GM18951 (cell line): ENCODE measurements around the gene KAT5.
"Not testable (repeated sequence)": the region's sequence is repeated elsewhere in the genome, so short reads cannot be mapped to it uniquely, and the experiment has no call there.

Experiments used
- POLR2A ChIP-seq: IDR thresholded peaks from 4 replicates; pipeline ENCODE4 v1.6.1; 2011; ENCODE audit warnings: mild to moderate bottlenecking; ENCODE audit not compliant: insufficient read length, insufficient read depth; ENCODE audit errors: extremely low read depth
- in situ Hi-C: fragments of 300-500 bp; cut with MboI; formaldehyde crosslinking; loops from one replicate; pipeline ENCODE4 v1.12.0; 2022; ENCODE audit warnings: low sequenced_read_pairs, mixed read lengths, inconsistent platforms; ENCODE audit not compliant: unreplicated experiment

Gene KAT5

DNA sequence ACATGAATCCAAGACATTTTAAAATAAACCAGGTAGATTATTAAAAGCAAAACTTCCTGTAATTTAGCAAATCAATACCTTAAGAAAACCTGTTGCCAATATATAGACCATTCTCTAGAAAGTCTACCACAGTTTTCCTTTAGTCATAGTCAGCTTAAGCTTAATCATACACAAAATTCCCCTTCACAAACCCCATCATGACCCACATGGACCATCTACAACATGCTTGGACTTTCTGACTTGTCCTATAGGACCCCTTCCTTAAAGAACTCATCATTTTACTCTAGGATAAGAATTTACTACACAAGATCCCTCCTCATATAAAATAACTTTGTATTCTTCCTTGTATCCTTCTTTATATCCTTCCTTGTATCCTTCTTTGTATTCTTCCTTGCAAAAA lies 24.8 kb downstream of the KAT5 start:
- no peak for TF ChIP-seq POLR2A
- in situ Hi-C loops: no loop called here

- TF ChIP-seq POLR2A: no peak
- in situ Hi-C loops: no loop called here
Observed at GRCh38 chr11:65739022-65739421, 27.0 kb downstream of the KAT5 start.

- in situ Hi-C loops: no loop called here
- no peak for TF ChIP-seq POLR2A
Observed at GRCh38 chr11:65741185-65741584, 29.1 kb downstream of the KAT5 start.

GRCh38 chr11:65742353-65742752 lies 30.3 kb downstream of the KAT5 start:
- in situ Hi-C loops: no loop called here

GRCh38 chr11:65743681-65744025 lies 31.6 kb downstream of the KAT5 start:
- in situ Hi-C loops: no loop called here
- TF ChIP-seq POLR2A: no peak

More at GRCh38 chr11:65742353-65742752, 30.3 kb downstream of the KAT5 start:
- TF ChIP-seq POLR2A: no peak

DNA sequence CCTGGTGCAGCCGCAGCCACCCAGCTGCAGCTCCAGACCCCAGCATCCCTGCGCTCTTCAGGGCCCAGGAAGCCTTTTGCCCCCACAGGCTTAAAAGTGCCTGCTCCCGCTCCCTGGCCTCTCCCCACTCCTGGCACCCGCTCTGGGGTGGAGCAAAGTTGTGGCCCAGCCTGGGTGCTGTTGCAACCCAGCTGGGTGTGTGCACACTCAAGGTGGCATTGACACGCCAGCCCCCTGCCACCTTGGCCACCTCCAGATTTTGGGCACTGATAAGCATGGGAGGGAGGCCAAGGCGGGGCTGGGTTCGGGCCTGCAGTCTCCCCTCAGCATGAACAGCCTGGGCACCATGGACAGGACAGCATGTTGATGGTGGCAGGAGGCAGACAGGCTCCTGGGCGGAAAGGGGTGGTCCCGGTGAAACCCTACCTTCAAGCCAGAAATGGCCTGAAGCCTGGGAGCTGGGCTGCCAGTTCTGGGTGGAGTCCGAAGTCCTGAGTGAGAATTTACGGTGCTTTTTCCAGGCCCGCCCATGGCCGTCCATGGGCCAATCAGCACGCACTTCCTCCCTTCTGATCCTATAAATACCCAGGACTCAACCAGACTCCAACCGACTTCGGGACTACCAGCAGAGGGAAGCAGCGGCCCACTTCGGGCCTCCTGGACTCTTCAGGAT lies 32.1 kb downstream of the KAT5 start:
- in situ Hi-C loops: no loop called here
- TF ChIP-seq POLR2A: no peak

DNA sequence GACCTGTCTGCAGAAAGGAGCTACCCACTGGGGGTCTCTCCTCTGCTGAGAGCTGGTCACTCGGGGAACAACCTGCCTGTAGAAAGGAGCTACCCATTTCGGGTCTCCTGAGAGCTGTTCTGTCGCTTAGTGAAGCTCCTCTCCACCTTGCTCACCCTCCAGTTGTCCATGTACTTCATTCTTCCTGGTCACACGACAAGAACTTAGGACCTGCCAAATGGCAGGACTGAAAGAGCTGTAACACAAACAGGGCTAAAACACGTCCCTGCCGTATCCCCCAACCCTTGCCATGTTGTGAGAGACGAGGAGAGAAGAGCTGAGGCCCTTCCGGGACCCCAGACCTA lies 32.6 kb downstream of the KAT5 start:
- TF ChIP-seq POLR2A: no peak
- in situ Hi-C loops: no loop called here

DNA sequence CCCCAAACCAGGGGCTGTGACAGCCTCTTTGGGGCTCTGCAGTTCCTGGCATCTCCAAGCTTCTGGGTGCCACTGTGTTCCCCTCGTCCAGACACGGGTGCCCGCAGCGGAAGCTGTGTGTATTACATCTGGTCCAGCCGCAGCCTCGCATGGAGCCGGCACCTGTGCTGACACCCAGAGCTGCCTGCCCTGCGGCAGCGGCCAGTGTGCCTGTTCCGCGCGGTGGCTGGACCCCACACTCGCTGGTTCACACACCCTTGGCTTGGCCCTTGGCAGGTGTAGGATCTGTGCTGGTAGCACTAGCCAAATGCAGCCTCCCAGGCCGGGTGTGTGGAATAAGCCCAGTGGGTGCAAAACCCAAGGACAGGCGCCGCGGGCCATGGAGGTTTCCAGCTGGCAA lies 33.0 kb downstream of the KAT5 start:
- in situ Hi-C loops: no loop called here
- TF ChIP-seq POLR2A: no peak

DNA sequence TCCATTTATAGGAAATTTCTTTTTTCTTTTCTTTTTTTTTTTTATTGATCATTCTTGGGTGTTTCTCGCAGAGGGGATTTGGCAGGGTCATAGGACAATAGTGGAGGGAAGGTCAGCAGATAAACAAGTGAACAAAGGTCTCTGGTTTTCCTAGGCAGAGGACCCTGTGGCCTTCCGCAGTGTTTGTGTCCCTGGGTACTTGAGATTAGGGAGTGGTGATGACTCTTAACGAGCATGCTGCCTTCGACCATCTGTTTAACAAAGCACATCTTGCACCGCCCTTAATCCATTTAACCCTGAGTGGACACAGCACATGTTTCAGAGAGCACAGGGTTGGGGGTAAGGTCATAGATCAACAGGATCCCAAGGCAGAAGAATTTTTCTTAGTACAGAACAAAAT lies 50.1 kb downstream of the KAT5 start:
- in situ Hi-C loops: not testable (repeated sequence)

GRCh38 chr11:65762816-65763215 lies 50.8 kb downstream of the KAT5 start:
- in situ Hi-C loops: not testable (repeated sequence)

- in situ Hi-C loops: no loop called here
- TF ChIP-seq POLR2A: no peak
Observed at GRCh38 chr11:65764434-65764833, 52.4 kb downstream of the KAT5 start.

- TF ChIP-seq POLR2A: no peak
- in situ Hi-C loops: no loop called here
Observed at GRCh38 chr11:65766535-65766934, 54.5 kb downstream of the KAT5 start.

DNA sequence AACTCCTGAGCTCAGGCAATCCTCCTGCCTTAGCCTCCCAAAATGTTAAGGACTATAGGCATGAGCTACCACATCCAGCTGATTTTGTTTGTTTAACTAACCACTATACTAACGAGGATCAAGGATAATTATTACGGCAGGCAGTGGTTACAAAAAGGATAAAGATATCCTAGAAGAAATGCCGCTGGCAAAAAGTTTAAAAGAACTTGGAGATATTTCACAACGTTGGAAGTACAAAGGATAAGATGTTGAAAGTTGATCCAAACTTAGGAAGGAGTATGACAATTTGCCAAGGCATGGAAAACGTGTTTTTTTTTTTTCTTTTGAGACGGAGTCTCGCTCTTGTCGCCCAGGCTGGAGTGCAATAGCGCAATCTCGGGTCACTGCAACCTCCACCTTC lies 55.4 kb downstream of the KAT5 start:
- TF ChIP-seq POLR2A: no peak
- in situ Hi-C loops: no loop called here

DNA sequence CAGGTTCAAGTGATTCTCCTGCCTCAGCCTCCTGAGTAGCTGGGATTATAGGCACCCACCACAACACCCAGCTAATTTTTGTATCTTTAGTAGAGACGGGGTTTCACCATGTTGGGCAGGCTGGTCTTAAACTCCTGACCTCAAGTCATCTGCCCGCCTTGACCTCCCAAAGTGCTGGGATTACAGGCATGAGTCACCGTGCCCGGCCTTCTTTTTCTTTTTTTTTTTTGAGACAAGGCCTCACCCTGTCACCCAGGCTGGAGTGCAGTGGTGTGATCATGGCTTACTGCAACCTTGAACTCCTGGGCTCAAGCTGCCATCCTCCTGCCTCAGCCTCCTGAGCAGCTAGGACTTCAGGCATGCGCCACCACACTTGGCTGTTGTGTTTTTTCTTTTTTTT lies 55.8 kb downstream of the KAT5 start:
- in situ Hi-C loops: not testable (repeated sequence)
